Esophagus muscularis mucosa (tissue), 3 donors: ENCODE results near the gene GORASP1.

ENCODE experiments used
- CTCF ChIP-seq, 3 experiments: fragments of 200-600 bp in 2 of 3; fragments of 450-650 bp in 1 of 3; sonication (generic) in 2 of 3; IDR thresholded peaks; one replicate each; pipeline ENCODE4 v1.5.1; 2017 to 2019; ENCODE audit warnings: antibody characterized with exemption in 3 of 3, mild to moderate bottlenecking in 2 of 3, moderate library complexity in 1 of 3
- EP300 ChIP-seq: sonication (generic); formaldehyde crosslinking; IDR thresholded peaks from one replicate; pipeline ENCODE4 v1.6.1; 2017; ENCODE audit warnings: antibody characterized with exemption

DNA sequence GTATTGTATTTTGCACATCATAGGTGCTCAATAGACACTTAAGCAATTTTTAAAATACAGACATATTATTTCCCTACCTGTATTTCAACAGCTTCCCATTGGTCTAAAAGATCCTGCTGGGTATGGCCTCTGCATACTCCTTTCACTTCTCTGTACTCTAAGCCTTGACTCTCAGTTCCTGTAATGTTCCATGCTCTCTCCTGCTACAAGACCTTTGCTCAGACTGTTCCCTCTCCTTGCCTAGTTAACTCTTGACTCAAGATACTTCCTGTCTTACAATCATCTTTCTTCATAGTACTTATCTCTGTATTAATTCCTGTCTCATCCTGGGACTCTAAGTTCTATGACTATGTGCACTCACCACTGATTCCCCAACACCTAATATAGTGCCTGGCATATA, 57.4 kb downstream of the GORASP1 start:
- TF ChIP-seq CTCF (IDR thresholded peaks at IDR 0.05) = no peak
- TF ChIP-seq EP300 = no peak
